ENCODE measurements around the gene PDE4B.
"Not testable (repeated sequence)": the region's sequence is repeated elsewhere in the genome, so short reads cannot be mapped to it uniquely, and the experiment has no call there.

Gene PDE4B

DNA sequence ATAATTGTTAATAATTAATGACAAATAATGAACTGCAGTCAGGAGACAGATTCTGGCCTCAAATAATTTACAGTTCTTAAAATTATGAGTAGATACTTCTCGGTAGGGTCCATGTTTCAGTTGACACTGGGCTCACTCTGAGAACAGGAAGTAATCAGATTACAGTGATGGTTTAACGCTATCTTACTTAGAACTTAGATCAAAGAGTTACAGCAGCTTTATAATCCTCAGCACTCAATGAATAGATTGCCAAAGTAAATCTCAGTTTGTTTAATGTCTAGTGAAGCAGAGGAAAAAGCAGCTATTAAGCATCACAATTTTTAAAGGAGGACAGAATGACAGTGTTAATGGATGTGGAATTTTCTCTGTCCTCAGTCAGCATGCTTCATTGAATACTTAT, 79.6 kb downstream of the PDE4B start:
- DNase-seq = no peak
- no peaks in the 10 kb centered on the region for H3K9me3 ChIP-seq
- no peaks in the 10 kb centered on the region for H3K4me1 ChIP-seq
- H3K4me3 ChIP-seq (ENCODE audit: low read depth, low read length) = no peak overlapping the region
- H3K36me3 ChIP-seq = no peaks in the 10 kb centered on the region
- TF ChIP-seq, protein P1, sequence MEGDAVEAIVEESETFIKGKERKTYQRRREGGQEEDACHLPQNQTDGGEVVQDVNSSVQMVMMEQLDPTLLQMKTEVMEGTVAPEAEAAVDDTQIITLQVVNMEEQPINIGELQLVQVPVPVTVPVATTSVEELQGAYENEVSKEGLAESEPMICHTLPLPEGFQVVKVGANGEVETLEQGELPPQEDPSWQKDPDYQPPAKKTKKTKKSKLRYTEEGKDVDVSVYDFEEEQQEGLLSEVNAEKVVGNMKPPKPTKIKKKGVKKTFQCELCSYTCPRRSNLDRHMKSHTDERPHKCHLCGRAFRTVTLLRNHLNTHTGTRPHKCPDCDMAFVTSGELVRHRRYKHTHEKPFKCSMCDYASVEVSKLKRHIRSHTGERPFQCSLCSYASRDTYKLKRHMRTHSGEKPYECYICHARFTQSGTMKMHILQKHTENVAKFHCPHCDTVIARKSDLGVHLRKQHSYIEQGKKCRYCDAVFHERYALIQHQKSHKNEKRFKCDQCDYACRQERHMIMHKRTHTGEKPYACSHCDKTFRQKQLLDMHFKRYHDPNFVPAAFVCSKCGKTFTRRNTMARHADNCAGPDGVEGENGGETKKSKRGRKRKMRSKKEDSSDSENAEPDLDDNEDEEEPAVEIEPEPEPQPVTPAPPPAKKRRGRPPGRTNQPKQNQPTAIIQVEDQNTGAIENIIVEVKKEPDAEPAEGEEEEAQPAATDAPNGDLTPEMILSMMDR (IDR thresholded peaks at IDR 0.05; ENCODE audit: low read depth, low read length) = no peak
- no peaks in the 10 kb centered on the region for H3K27me3 ChIP-seq

DNA sequence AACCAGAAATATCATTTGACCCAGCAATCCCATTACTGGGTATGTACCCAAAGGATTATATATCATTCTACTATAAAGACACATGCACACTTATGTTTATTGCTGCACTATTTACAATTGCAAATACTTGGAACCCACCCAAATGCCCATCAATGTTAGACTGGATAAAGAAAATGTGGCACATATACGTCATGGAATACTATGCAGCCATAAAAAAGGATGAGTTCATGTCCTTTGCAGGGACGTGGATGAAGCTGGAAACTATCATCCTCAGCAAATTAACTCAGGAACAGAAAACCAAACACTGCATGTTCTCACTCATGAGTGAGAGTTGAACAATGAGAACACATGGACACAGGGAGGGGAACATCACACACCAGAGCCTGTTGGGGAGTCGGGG, 85.6 kb downstream of the PDE4B start:
- H3K27me3 ChIP-seq; H3K9me3 ChIP-seq; DNase-seq; H3K4me3 ChIP-seq (ENCODE audit: low read depth, low read length); H3K4me1 ChIP-seq; H3K36me3 ChIP-seq: not testable (repeated sequence)

DNA sequence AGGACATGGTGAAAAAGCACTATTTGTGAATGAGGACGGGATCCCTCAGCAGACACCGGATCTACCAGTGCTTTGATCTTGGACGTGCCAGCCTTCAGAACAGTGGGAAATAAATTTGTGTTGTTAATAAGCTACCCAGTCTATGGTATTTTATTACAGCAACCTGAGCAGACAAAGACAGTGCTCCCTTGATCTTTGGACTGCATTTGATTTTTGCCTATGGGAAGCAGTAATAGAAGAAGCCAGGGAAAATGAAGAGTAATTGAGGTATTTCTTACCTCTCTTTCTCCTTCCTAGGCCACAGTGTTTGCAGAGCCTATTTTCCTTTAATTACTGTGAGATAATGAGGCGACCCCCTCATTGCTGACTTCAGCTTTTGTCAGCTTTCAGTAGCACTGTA, 87.9 kb downstream of the PDE4B start:
- no peaks in the 10 kb centered on the region for H3K27me3 ChIP-seq
- TF ChIP-seq, protein P1 (IDR thresholded peaks at IDR 0.05; ENCODE audit: low read depth, low read length) = no peak
- no peaks in the 10 kb centered on the region for H3K36me3 ChIP-seq
- no peak overlapping the region for H3K4me3 ChIP-seq (ENCODE audit: low read depth, low read length)
- H3K4me1 ChIP-seq = no peaks in the 10 kb centered on the region
- H3K9me3 ChIP-seq = no peaks in the 10 kb centered on the region
- DNase-seq = no peak

DNA sequence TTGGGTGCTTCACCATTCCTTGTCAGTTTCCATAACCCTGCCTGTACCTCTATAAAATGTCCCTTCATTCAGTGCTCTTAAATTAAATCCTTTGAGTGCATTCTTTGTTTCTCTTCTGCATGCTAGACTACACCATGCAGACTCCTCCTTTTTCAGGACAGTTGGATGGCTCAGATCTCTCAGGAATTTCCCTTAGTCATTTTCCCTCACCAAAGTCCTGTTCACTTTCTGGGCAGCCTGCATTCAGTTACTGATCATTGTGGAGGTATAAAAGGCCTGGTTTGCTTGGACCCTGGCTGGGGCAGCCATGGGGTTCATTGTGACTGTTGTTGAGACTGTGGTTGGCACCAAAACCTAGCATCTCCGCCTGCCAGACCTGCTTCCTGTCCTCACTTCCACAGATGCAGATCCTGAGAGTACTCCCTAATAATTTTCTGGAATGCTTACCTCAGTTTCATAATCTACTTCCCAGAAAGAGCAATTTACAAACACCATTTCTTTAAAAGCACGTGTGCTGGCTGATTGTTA, 88.4 kb downstream of the PDE4B start:
- no peaks in the 10 kb centered on the region for H3K27me3 ChIP-seq
- H3K36me3 ChIP-seq = no peaks in the 10 kb centered on the region
- no peak for DNase-seq
- H3K4me3 ChIP-seq (ENCODE audit: low read depth, low read length) = no peak overlapping the region
- TF ChIP-seq, protein P1 (IDR thresholded peaks at IDR 0.05; ENCODE audit: low read depth, low read length) = no peak
- no peaks in the 10 kb centered on the region for H3K4me1 ChIP-seq
- H3K9me3 ChIP-seq = no peaks in the 10 kb centered on the region

DNA sequence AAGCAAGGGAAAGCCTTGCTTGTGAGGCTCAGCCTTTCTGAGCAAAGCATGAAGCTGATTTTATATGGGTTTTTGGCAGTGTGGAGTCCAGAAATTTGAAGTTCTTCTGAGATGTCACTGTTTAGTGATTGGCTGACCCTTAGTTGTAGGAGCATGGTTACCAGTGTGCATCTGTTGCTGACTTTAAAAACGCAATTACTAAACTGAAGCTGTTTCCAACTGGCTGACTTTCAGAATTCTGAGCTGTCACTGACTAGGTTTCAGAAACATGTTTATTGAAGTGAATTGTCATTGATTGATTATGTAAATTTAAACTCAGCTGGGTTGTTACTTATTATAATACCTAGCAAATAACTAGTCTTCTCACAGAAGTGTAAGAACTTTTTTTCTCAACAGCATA, 89.4 kb downstream of the PDE4B start:
- H3K9me3 ChIP-seq = no peaks in the 10 kb centered on the region
- TF ChIP-seq, protein P1 (IDR thresholded peaks at IDR 0.05; ENCODE audit: low read depth, low read length) = no peak
- H3K36me3 ChIP-seq = no peaks in the 10 kb centered on the region
- H3K4me3 ChIP-seq (ENCODE audit: low read depth, low read length) = no peak overlapping the region
- no peaks in the 10 kb centered on the region for H3K27me3 ChIP-seq
- DNase-seq = no peak
- no peaks in the 10 kb centered on the region for H3K4me1 ChIP-seq

DNA sequence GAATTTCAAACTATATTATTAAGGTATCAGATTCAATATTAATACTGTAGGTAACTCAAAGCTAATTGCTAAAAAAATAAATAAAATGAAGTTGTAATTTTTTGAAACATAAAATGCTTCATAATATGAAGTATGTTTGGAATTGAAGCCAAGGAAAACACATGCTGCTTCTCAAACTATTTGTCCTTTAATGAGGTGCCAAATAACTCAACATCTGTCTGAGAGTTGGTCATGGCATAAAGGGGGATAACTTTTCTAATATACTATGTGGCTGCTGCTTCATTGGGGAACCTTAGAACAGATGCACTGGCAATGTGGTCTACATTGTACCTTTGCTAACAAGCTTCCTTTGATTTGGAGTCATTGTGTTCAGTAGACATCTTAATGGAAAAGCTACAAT, 96.7 kb downstream of the PDE4B start:
- DNase-seq = no peak
- TF ChIP-seq, protein P1 (IDR thresholded peaks at IDR 0.05; ENCODE audit: low read depth, low read length) = no peak
- H3K27me3 ChIP-seq = no peaks in the 10 kb centered on the region
- no peaks in the 10 kb centered on the region for H3K9me3 ChIP-seq
- H3K36me3 ChIP-seq = no peaks in the 10 kb centered on the region
- no peaks in the 10 kb centered on the region for H3K4me1 ChIP-seq
- H3K4me3 ChIP-seq (ENCODE audit: low read depth, low read length) = no peak overlapping the region

All from BE2C (cell line).